OCI-LY7 (cell line): ENCODE data around the gene ERFE. TPM values are rescaled to one million over a fixed set of nuclear protein-coding genes. Genes with fewer than 3 reads are reported as not detected.

Experiments used
- BruUV-seq: library from RNA; stranded (reverse); fragments of 400-500 nt; replicated peaks from 2 replicates; lab custom pipeline; 2021; lab: Mats Ljungman, UMichigan
- CTCF ChIA-PET: fragments of 300-600 bp; sonication (Branson Sonifier 250); formaldehyde crosslinking; loops from one replicate; lab custom pipeline; 2022; ENCODE audit warnings: antibody characterized with exemption; ENCODE audit not compliant: unreplicated experiment; lab: Charles Lee
- POLR2A ChIA-PET: fragments of 300-600 bp; sonication (Branson Sonifier 250); formaldehyde crosslinking; loops from one replicate; lab custom pipeline; 2022; ENCODE audit warnings: antibody characterized with exemption; lab: Charles Lee
- DNase-seq: peaks from one replicate; pipeline ENCODE4 v3.0.0-alpha.2; 2015; ENCODE audit warnings: low spot score
- H2AFZ ChIP-seq: fragments of 200-600 bp; sonication (generic), shearing (Covaris generic); 2 replicates; pipeline ENCODE4 v1.6.1; 2014; ENCODE audit warnings: mild to moderate bottlenecking, antibody characterized with exemption, low read length, moderate library complexity
- H3K27ac ChIP-seq: fragments of 200-600 bp; sonication (generic); 2 replicates; pipeline ENCODE4 v1.5.1; 2014; ENCODE audit warnings: mixed run types, low read depth, mild to moderate bottlenecking, moderate library complexity, low read length, inconsistent platforms; ENCODE audit not compliant: poor library complexity, severe bottlenecking
- H3K36me3 ChIP-seq: fragments of 200-600 bp; sonication (generic); 2 replicates; pipeline ENCODE4 v1.6.1; 2014; ENCODE audit warnings: mild to moderate bottlenecking, antibody characterized with exemption, low read length, moderate library complexity, mixed read lengths; ENCODE audit not compliant: insufficient read depth
- H3K4me1 ChIP-seq: fragments of 200-600 bp; sonication (generic); 2 replicates; pipeline ENCODE4 v1.5.1; 2014; ENCODE audit warnings: mild to moderate bottlenecking, low read length; ENCODE audit not compliant: insufficient read depth, poor library complexity, severe bottlenecking
- H3K4me2 ChIP-seq: fragments of 200-600 bp; sonication (generic); 2 replicates; pipeline ENCODE4 v1.6.1; 2014; ENCODE audit warnings: mild to moderate bottlenecking, low read length
- H3K4me3 ChIP-seq: fragments of 200-600 bp; sonication (generic); 2 replicates; pipeline ENCODE4 v1.5.1; 2014; ENCODE audit warnings: mild to moderate bottlenecking, low read depth, low read length; ENCODE audit not compliant: poor library complexity, severe bottlenecking
- H3K79me2 ChIP-seq: fragments of 200-600 bp; sonication (generic); 2 replicates; pipeline ENCODE4 v1.6.1; 2016; ENCODE audit warnings: low read depth, mild to moderate bottlenecking, low read length, moderate library complexity, mixed read lengths; ENCODE audit not compliant: insufficient read depth
- H3K9me2 ChIP-seq: fragments of 200-600 bp; sonication (generic); 2 replicates; pipeline ENCODE4 v1.6.1; 2016; ENCODE audit warnings: mild to moderate bottlenecking, low read length, mixed read lengths; ENCODE audit not compliant: insufficient read depth
- H3K9me3 ChIP-seq: fragments of 200-600 bp; sonication (generic); 2 replicates; pipeline ENCODE4 v1.6.1; 2014; ENCODE audit warnings: mild to moderate bottlenecking, mixed run types, low read length, mixed read lengths
- H4K20me1 ChIP-seq: fragments of 200-600 bp; sonication (generic); 2 replicates; pipeline ENCODE4 v1.6.1; 2014; ENCODE audit warnings: mild to moderate bottlenecking, antibody characterized with exemption, low read length, moderate library complexity, mixed read lengths; ENCODE audit not compliant: insufficient read depth
- CTCF ChIP-seq: fragments of 200-600 bp; sonication (generic); conservative IDR thresholded peaks from 2 replicates; pipeline ENCODE4 v1.5.1; 2014; ENCODE audit warnings: mild to moderate bottlenecking, antibody characterized with exemption, low read length, moderate library complexity, mixed read lengths
- EZH2phosphoT487 ChIP-seq: fragments of 200-600 bp; sonication (generic); IDR thresholded peaks from 2 replicates; pipeline ENCODE4 v1.6.1; 2018; ENCODE audit warnings: low read depth, borderline replicate concordance, mild to moderate bottlenecking, mixed run types, antibody characterized with exemption, low read length, moderate library complexity, mixed read lengths
- intact Hi-C: fragments of 100-400 bp; cut with micrococcal nuclease; formaldehyde crosslinking; loops from one replicate; pipeline ENCODE4 v1.10.0; 2022; ENCODE audit not compliant: unreplicated experiment
- total RNA-seq, 2 experiments: library from RNA; depleted of rRNA in 1 of 2; stranded (reverse); fragments of >200 nt in 1 of 2; shearing (Covaris generic) in 1 of 2; gene quantifications; 2 replicates each; pipeline ENCODE4 v1.2.3, GENCODE V29; 2014 to 2022

ERFE gene
- total RNA-seq, 2 experiments from 2014 or later, result 8.2 to 10.2 TPM

- Histone ChIP-seq H3K9me2 (no peaks in the 10 kb centered on the region), H3K79me2 (no peaks in the 10 kb centered on the region), H3K4me3 (no peak overlapping the region), H4K20me1 (no peaks in the 10 kb centered on the region), H3K4me1 (peaks cover 10% of the 10 kb centered on the region), H3K27ac (no peak overlapping the region), H3K9me3 (no peaks in the 10 kb centered on the region), H3K4me2 (peak overlapping the region; percentile 15; the same call in 1 of the 2 replicates), H3K36me3 (no peaks in the 10 kb centered on the region), H2AFZ (no peak overlapping the region)
- intact Hi-C loops, result no loop called here
- ChIA-PET CTCF (interaction anchor here (0.7 kb wide), 1 partner anchor 642 kb away, joined by 4 read pairs; no protein-coding TSS in a partner anchor), POLR2A (interaction anchor here (0.7 kb wide), 1 partner anchor 710 kb away, joined by 7 read pairs; no protein-coding TSS in a partner anchor)
- no TSS peak for BruUV-seq
- TF ChIP-seq EZH2phosphoT487, result no peak
- TF ChIP-seq CTCF, result no peak
- DNase-seq, result peak; percentile 47
Observed at GRCh38 chr2:238119756-238120462, 38.9 kb upstream of the ERFE start.

GRCh38 chr2:238120463-238121298 lies 38.1 kb upstream of the ERFE start:
- Histone ChIP-seq H3K36me3 (no peaks in the 10 kb centered on the region), H3K4me3 (no peak overlapping the region), H3K4me1 (peaks cover 10% of the 10 kb centered on the region), H3K4me2 (no peak overlapping the region), H4K20me1 (no peaks in the 10 kb centered on the region), H3K9me2 (no peaks in the 10 kb centered on the region), H2AFZ (no peak overlapping the region), H3K79me2 (no peaks in the 10 kb centered on the region), H3K9me3 (no peaks in the 10 kb centered on the region), H3K27ac (no peak overlapping the region)
- TF ChIP-seq CTCF, result no peak
- no peak for TF ChIP-seq EZH2phosphoT487
- no TSS peak for BruUV-seq
- intact Hi-C loops, result no loop called here
- POLR2A ChIA-PET, result interaction anchor here (1.6 kb wide), 1 partner anchor 12 kb away, joined by 4 read pairs; no protein-coding TSS in a partner anchor
- CTCF ChIA-PET, result no interaction called here
- DNase-seq, result no peak
